Loucy (cell line): ENCODE measurements around the gene IGF2BP1.
"Not testable (repeated sequence)": the region's sequence is repeated elsewhere in the genome, so short reads cannot be mapped to it uniquely, and the experiment has no call there.

Experiments used
- H2AFZ ChIP-seq: fragments of 200-600 bp; sonication (generic); 2 replicates; pipeline ENCODE4 v1.6.0; 2016; ENCODE audit warnings: antibody characterized with exemption, mild to moderate bottlenecking, low read length, moderate library complexity
- H3F3A ChIP-seq: fragments of 200-600 bp; 2 replicates; pipeline ENCODE4 v1.6.0; 2016; ENCODE audit warnings: antibody characterized with exemption, low read depth, mild to moderate bottlenecking
- H3K27me3 ChIP-seq: fragments of 200-600 bp; sonication (generic); 2 replicates; pipeline ENCODE4 v1.6.1; 2014; ENCODE audit warnings: low read length, mild to moderate bottlenecking; ENCODE audit not compliant: insufficient read depth, poor library complexity, severe bottlenecking
- H3K36me3 ChIP-seq: fragments of 200-600 bp; sonication (generic); 2 replicates; pipeline ENCODE4 v1.6.1; 2016; ENCODE audit warnings: low read length; ENCODE audit not compliant: insufficient read depth
- H3K4me1 ChIP-seq: fragments of 200-600 bp; sonication (generic); 2 replicates; pipeline ENCODE4 v1.5.1; 2014; ENCODE audit warnings: low read length, mild to moderate bottlenecking; ENCODE audit not compliant: insufficient read depth, poor library complexity, severe bottlenecking
- H3K4me2 ChIP-seq: fragments of 200-600 bp; sonication (generic); 2 replicates; pipeline ENCODE4 v1.6.0; 2014; ENCODE audit warnings: antibody characterized with exemption, low read length, low read depth, mild to moderate bottlenecking; ENCODE audit not compliant: poor library complexity, severe bottlenecking
- H3K4me3 ChIP-seq: fragments of 200-600 bp; sonication (generic); 2 replicates; pipeline ENCODE4 v1.5.1; 2014; ENCODE audit warnings: low read length, mild to moderate bottlenecking, mixed read lengths; ENCODE audit not compliant: poor library complexity, severe bottlenecking
- H3K79me2 ChIP-seq: fragments of 200-600 bp; sonication (generic); 2 replicates; pipeline ENCODE4 v1.6.1; 2014; ENCODE audit warnings: low read length; ENCODE audit not compliant: insufficient read depth
- H3K9ac ChIP-seq: fragments of 200-600 bp; sonication (generic); 2 replicates; pipeline ENCODE4 v1.6.0; 2014; ENCODE audit warnings: mild to moderate bottlenecking, low read depth, low read length, moderate library complexity; ENCODE audit not compliant: poor library complexity, severe bottlenecking
- H3K9me2 ChIP-seq: fragments of 200-600 bp; sonication (generic); replicated peaks from 2 replicates; pipeline ENCODE4 v1.6.1; 2016; ENCODE audit warnings: low read depth, low read length, mixed read lengths
- H3K9me3 ChIP-seq: fragments of 200-600 bp; sonication (generic); 2 replicates; pipeline ENCODE4 v1.6.1; 2014; ENCODE audit warnings: mild to moderate bottlenecking, antibody characterized with exemption, low read length, low read depth; ENCODE audit not compliant: insufficient read depth
- H4K20me1 ChIP-seq: fragments of 200-600 bp; sonication (generic); 2 replicates; pipeline ENCODE4 v1.6.0; 2014; ENCODE audit warnings: antibody characterized with exemption, low read length, mild to moderate bottlenecking; ENCODE audit not compliant: insufficient read depth, poor library complexity, severe bottlenecking
- CTCF ChIP-seq: fragments of 200-600 bp; sonication (generic); conservative IDR thresholded peaks from 2 replicates; pipeline ENCODE4 v1.5.1; 2014; ENCODE audit warnings: mild to moderate bottlenecking, antibody characterized with exemption, low read length
- EZH2phosphoT487 ChIP-seq: fragments of 200-600 bp; IDR thresholded peaks from 2 replicates; pipeline ENCODE4 v1.6.1; 2018; ENCODE audit warnings: antibody characterized with exemption, mild to moderate bottlenecking, moderate library complexity, borderline replicate concordance

Gene IGF2BP1

GRCh38 chr17:49036270-49036626, 39.1 kb downstream of the IGF2BP1 start:
- Histone ChIP-seq H3K4me3 (no peak overlapping the region), H3K36me3 (no peaks in the 10 kb centered on the region)
- TF ChIP-seq CTCF (no peak), EZH2phosphoT487 (no peak)

GRCh38 chr17:49038138-49038537, 41.0 kb downstream of the IGF2BP1 start:
- no peaks in the 10 kb centered on the region for H3K4me1 ChIP-seq
- H2AFZ ChIP-seq, result no peak overlapping the region
- H3K9ac ChIP-seq, result no peak overlapping the region
- no peaks in the 10 kb centered on the region for H4K20me1 ChIP-seq
- H3K27me3 ChIP-seq, result no peaks in the 10 kb centered on the region
- TF ChIP-seq CTCF (no peak), EZH2phosphoT487 (no peak)
- H3K79me2 ChIP-seq, result no peaks in the 10 kb centered on the region
- H3K36me3 ChIP-seq, result no peaks in the 10 kb centered on the region
- H3F3A ChIP-seq, result no peaks in the 10 kb centered on the region
- H3K4me3 ChIP-seq, result no peak overlapping the region
- H3K9me2 ChIP-seq, result no peaks in the 10 kb centered on the region
- no peak overlapping the region for H3K4me2 ChIP-seq
- H3K9me3 ChIP-seq, result no peaks in the 10 kb centered on the region

More at GRCh38 chr17:49036270-49036626, 39.1 kb downstream of the IGF2BP1 start:
- no peak overlapping the region for H3K4me2 ChIP-seq
- no peaks in the 10 kb centered on the region for H3K9me2 ChIP-seq
- H3K79me2 ChIP-seq, result no peaks in the 10 kb centered on the region
- no peak overlapping the region for H3K9ac ChIP-seq
- no peaks in the 10 kb centered on the region for H3K27me3 ChIP-seq
- H3F3A ChIP-seq, result no peaks in the 10 kb centered on the region
- peaks cover 4% of the 10 kb centered on the region for H3K4me1 ChIP-seq
- no peaks in the 10 kb centered on the region for H3K9me3 ChIP-seq
- no peaks in the 10 kb centered on the region for H4K20me1 ChIP-seq
- no peak overlapping the region for H2AFZ ChIP-seq

GRCh38 chr17:49038544-49038943, 41.4 kb downstream of the IGF2BP1 start:
- H3K4me2 ChIP-seq, result no peak overlapping the region
- H3K27me3 ChIP-seq, result no peaks in the 10 kb centered on the region
- H3K4me3 ChIP-seq, result no peak overlapping the region
- TF ChIP-seq CTCF (no peak), EZH2phosphoT487 (no peak)
- H3K9me2 ChIP-seq, result no peaks in the 10 kb centered on the region
- H3K9me3 ChIP-seq, result no peaks in the 10 kb centered on the region
- H3F3A ChIP-seq, result no peaks in the 10 kb centered on the region
- no peaks in the 10 kb centered on the region for H4K20me1 ChIP-seq
- H3K9ac ChIP-seq, result no peak overlapping the region
- no peaks in the 10 kb centered on the region for H3K4me1 ChIP-seq
- H3K36me3 ChIP-seq, result no peaks in the 10 kb centered on the region
- no peak overlapping the region for H2AFZ ChIP-seq
- no peaks in the 10 kb centered on the region for H3K79me2 ChIP-seq

GRCh38 chr17:49039518-49039917, 42.3 kb downstream of the IGF2BP1 start:
- not testable (repeated sequence) for H3K27me3 ChIP-seq, H3K9ac ChIP-seq, H3K9me3 ChIP-seq, H3F3A ChIP-seq, H4K20me1 ChIP-seq, H3K4me1 ChIP-seq, H3K4me3 ChIP-seq, H3K9me2 ChIP-seq, H3K4me2 ChIP-seq, H3K79me2 ChIP-seq, H3K36me3 ChIP-seq
- peak overlapping the region; percentile 36; the same call in 1 of the 2 replicates for H2AFZ ChIP-seq
